Measurements from ENCODE around the gene EFNB3. TPM values are rescaled to one million over a fixed set of nuclear protein-coding genes. Genes with fewer than 3 reads are reported as not detected.

Gene EFNB3
- polyA plus RNA-seq, 1 of the 3 experiments (the other 2 are of a cell fraction), result 26.1 TPM

GRCh38 chr17:7667656-7668406 lies 37.2 kb upstream of the EFNB3 start (continued):
- TF ChIP-seq ZBTB33 (IDR thresholded peaks at IDR 0.05; ENCODE audit: borderline replicate concordance, low read depth), result no peak
- no peak for TF ChIP-seq MAX (IDR thresholded peaks at IDR 0.05; ENCODE audit: low read depth)
- no peak for TF ChIP-seq GATA2 (CRISPR knock-in tag; IDR thresholded peaks at IDR 0.05)
- no peak for TF ChIP-seq CHD2 (IDR thresholded peaks at IDR 0.05; ENCODE audit: low read length, partially characterized antibody)
- no peak for TF ChIP-seq MEF2A (IDR thresholded peaks at IDR 0.05; ENCODE audit: borderline replicate concordance, low read depth)
- no peak for TF ChIP-seq SMC3 (IDR thresholded peaks at IDR 0.05; ENCODE audit: low read depth, low read length)
- TF ChIP-seq TCF12 (IDR thresholded peaks at IDR 0.05), result no peak

- Histone ChIP-seq H2AFZ (ENCODE audit: low read depth) (no peak overlapping the region), H3K79me2 (ENCODE audit: insufficient read depth) (no peaks in the 10 kb centered on the region), H3K4me1 (ENCODE audit: control insufficient read depth in 1 of 2, insufficient read depth in 2 of 2, low read depth in 1 of 2, low read length in 1 of 2) (no peaks in the 10 kb centered on the region), H3K27ac (ENCODE audit: low read depth in 2 of 2, low read length in 1 of 2) (no peak overlapping the region), H4K20me1 (ENCODE audit: insufficient read depth) (no peaks in the 10 kb centered on the region), H3K9me2 (no peaks in the 10 kb centered on the region), H3K27me3 (ENCODE audit: insufficient read depth) (no peaks in the 10 kb centered on the region), H3K36me3 (replicated peaks in 1 of 2; ENCODE audit: control insufficient read depth in 1 of 2, insufficient read depth in 2 of 2, low read length in 1 of 2) (peaks cover 30 to 31% of the 10 kb centered on the region in 2 experiments), H3K4me3 (ENCODE audit: low read depth in 2 of 2, low read length in 1 of 2) (no peak overlapping the region), H3K4me2 (no peak overlapping the region), H3F3A (replicated peaks; ENCODE audit: insufficient read depth) (peaks cover 5% of the 10 kb centered on the region), H3K9ac (no peak overlapping the region), H3K9me3 (no peaks in the 10 kb centered on the region)
- TF ChIP-seq RFX5 (IDR thresholded peaks at IDR 0.05; ENCODE audit: low read length) (no peak), JUND (IDR thresholded peaks at IDR 0.05) (no peak), TCF12 (IDR thresholded peaks at IDR 0.05) (no peak), CHD2 (IDR thresholded peaks at IDR 0.05; ENCODE audit: low read length, partially characterized antibody) (no peak), MXI1 (IDR thresholded peaks at IDR 0.05; ENCODE audit: low read depth, low read length) (no peak), SIN3A (IDR thresholded peaks at IDR 0.05; ENCODE audit: borderline replicate concordance, low read depth, low read length) (no peak), FOXJ3 (CRISPR knock-in tag; IDR thresholded peaks at IDR 0.05) (no peak)
- no peak for DNase-seq
- ChIA-PET CTCF (interaction anchor here (1.6 kb wide), 1 partner anchor 17 kb away, joined by 3 read pairs; no protein-coding TSS in a partner anchor), POLR2A (interaction anchor here (1.0 kb wide), 1 partner anchor 17 kb away, joined by 3 read pairs; no protein-coding TSS in a partner anchor)
- WGBS (ENCODE audit: low lambda C conversion rate), result 92% methylated on average over 7 of the region's 7 CpGs
Observed at GRCh38 chr17:7668482-7668881, 36.5 kb upstream of the EFNB3 start.

GRCh38 chr17:7673239-7673638 lies 31.8 kb upstream of the EFNB3 start:
- DNase-seq, result no peak
- H3K9me2 ChIP-seq, result no peaks in the 10 kb centered on the region
- H4K20me1 ChIP-seq (ENCODE audit: insufficient read depth), result no peaks in the 10 kb centered on the region; the same call in 1 of the 2 replicates
- no peaks in the 10 kb centered on the region for H3F3A ChIP-seq (replicated peaks; ENCODE audit: insufficient read depth)
- no peak overlapping the region; a peak in 1 of 4 replicates for H3K4me3 ChIP-seq (ENCODE audit: low read depth in 2 of 2, low read length in 1 of 2)
- POLR2A ChIA-PET, result interaction anchor here (0.8 kb wide), 1 partner anchor 13 kb away, joined by 5 read pairs; no protein-coding TSS in a partner anchor
- H3K4me2 ChIP-seq, result no peak overlapping the region
- peaks cover 20% of the 10 kb centered on the region; the same call in 1 of the 2 replicates for H3K79me2 ChIP-seq (ENCODE audit: insufficient read depth)
- no peaks in the 10 kb centered on the region for H3K4me1 ChIP-seq (ENCODE audit: control insufficient read depth in 1 of 2, insufficient read depth in 2 of 2, low read depth in 1 of 2, low read length in 1 of 2)
- H3K9me3 ChIP-seq, result no peaks in the 10 kb centered on the region
- no peaks in the 10 kb centered on the region for H3K27me3 ChIP-seq (ENCODE audit: insufficient read depth)
- CTCF ChIA-PET, result interaction anchor here (0.8 to 6.6 kb wide), 11 partner anchors 11 to 83 kb away, joined by 3 to 47 read pairs (median 5); partner anchors contain the start of genes ATP1B2, DNAH2, FXR2 and SAT2
- H3K27ac ChIP-seq (ENCODE audit: low read depth in 2 of 2, low read length in 1 of 2), result no peak overlapping the region
- peaks cover 50% of the 10 kb centered on the region in 2 experiments for H3K36me3 ChIP-seq (replicated peaks in 1 of 2; ENCODE audit: control insufficient read depth in 1 of 2, insufficient read depth in 2 of 2, low read length in 1 of 2)
- TF ChIP-seq CTCF (IDR thresholded peaks at IDR 0.05) (peak; percentile 56), RAD21 (IDR thresholded peaks at IDR 0.05; ENCODE audit: low read length) (peak; percentile 29; the same call in 1 of the 2 replicates), FOXJ3 (CRISPR knock-in tag; IDR thresholded peaks at IDR 0.05) (no peak)
- 98% methylated on average over 2 of the region's 2 CpGs for WGBS (ENCODE audit: low lambda C conversion rate)
- H2AFZ ChIP-seq (ENCODE audit: low read depth), result no peak overlapping the region
- H3K9ac ChIP-seq, result no peak overlapping the region

Measured in SK-N-SH (cell line).